ENCODE data around the gene LAMB1.
A peak's percentile ranks its signal among the peaks of the same experiment; 100 is the strongest.

The LAMB1 gene

GRCh38 chr7:107982918-107983389 lies 20.0 kb downstream of the LAMB1 start:
- TF ChIP-seq CTCF (conservative IDR thresholded peaks at IDR 0.05) = peak; percentile 54
- H3K27ac ChIP-seq = peak overlapping the region; percentile 37

- TF ChIP-seq CTCF (conservative IDR thresholded peaks at IDR 0.05) = no peak
- peak overlapping the region; percentile 37 for H3K27ac ChIP-seq
Observed at GRCh38 chr7:107982042-107982840, 20.7 kb downstream of the LAMB1 start.

- TF ChIP-seq CTCF (conservative IDR thresholded peaks at IDR 0.05) = no peak
- no peak overlapping the region for H3K27ac ChIP-seq
Observed at GRCh38 chr7:107981466-107981865, 21.5 kb downstream of the LAMB1 start.

- no peak for TF ChIP-seq CTCF (conservative IDR thresholded peaks at IDR 0.05)
- H3K27ac ChIP-seq = no peak overlapping the region
Observed at GRCh38 chr7:107980671-107981190, 22.2 kb downstream of the LAMB1 start.

- no peak for TF ChIP-seq CTCF (conservative IDR thresholded peaks at IDR 0.05)
- no peak overlapping the region for H3K27ac ChIP-seq
Observed at GRCh38 chr7:107980171-107980570, 22.8 kb downstream of the LAMB1 start.

- no peak for TF ChIP-seq CTCF (conservative IDR thresholded peaks at IDR 0.05)
- no peak overlapping the region for H3K27ac ChIP-seq
Observed at GRCh38 chr7:107978815-107979408, 24.0 kb downstream of the LAMB1 start.

GRCh38 chr7:107977048-107977447 lies 25.9 kb downstream of the LAMB1 start:
- H3K27ac ChIP-seq = no peak overlapping the region

More at GRCh38 chr7:107977048-107977447, 25.9 kb downstream of the LAMB1 start:
- no peak for TF ChIP-seq CTCF (conservative IDR thresholded peaks at IDR 0.05)
